BJ (cell line): Measurements from ENCODE around the gene ELMO3. TPM values are rescaled to one million over a fixed set of nuclear protein-coding genes. Genes with fewer than 3 reads are reported as not detected.

Source experiments
- CTCF ChIA-PET: fragments of 350-600 bp; formaldehyde crosslinking; extraction: SDS; loops from one replicate; lab custom pipeline; 2021; ENCODE audit warnings: antibody characterized with exemption, inconsistent platforms; lab: Yijun Ruan, JAX
- POLR2A ChIA-PET: fragments of 300-600 bp; sonication (Branson Sonifier 250); formaldehyde crosslinking; extraction: SDS; loops from one replicate; lab custom pipeline; 2021; ENCODE audit warnings: antibody characterized with exemption; lab: Charles Lee
- DNase-seq: peaks from one replicate; pipeline ENCODE4 v3.0.0-alpha.2; 2011; ENCODE audit warnings: low read depth
- H3K27me3 ChIP-seq: 2 replicates; pipeline ENCODE4 v1.6.0; 2011; ENCODE audit warnings: low read length; ENCODE audit not compliant: control insufficient read depth, insufficient read depth
- H3K36me3 ChIP-seq: 2 replicates; pipeline ENCODE4 v1.5.1; 2011; ENCODE audit warnings: low read length; ENCODE audit not compliant: control insufficient read depth, insufficient read depth
- H3K4me3 ChIP-seq: 2 replicates; pipeline ENCODE4 v1.5.1; 2011; ENCODE audit warnings: low read depth, mild to moderate bottlenecking, control low read depth, low read length
- CTCF ChIP-seq: IDR thresholded peaks from 2 replicates; pipeline ENCODE4 v1.5.1; 2011; ENCODE audit warnings: low read depth, mild to moderate bottlenecking, control low read depth, inconsistent platforms, low read length, moderate library complexity; ENCODE audit not compliant: insufficient read depth
- polyA plus RNA-seq: library from polyadenylated mRNA; depleted of rRNA; stranded (reverse); fragments of >200 nt; gene quantifications from 2 replicates; pipeline ENCODE4 v1.2.3, GENCODE V29; 2011

ELMO3 gene
- polyA plus RNA-seq, 1 experiment = 0.97 TPM

GRCh38 chr16:67193536-67193935 lies 5.4 kb upstream of the ELMO3 start:
- H3K27me3 ChIP-seq = no peaks in the 10 kb centered on the region
- DNase-seq = no peak
- ChIA-PET POLR2A (no interaction called here), CTCF (interaction anchor here (0.8 to 1.5 kb wide), 2 partner anchors 33 to 51 kb away, joined by 3 to 4 read pairs; no protein-coding TSS in a partner anchor)
- no peak for TF ChIP-seq CTCF
- H3K4me3 ChIP-seq = no peak overlapping the region; the same call in 1 of the 2 replicates
- H3K36me3 ChIP-seq = peaks cover 29% of the 10 kb centered on the region

GRCh38 chr16:67194260-67194659 lies 4.7 kb upstream of the ELMO3 start:
- Histone ChIP-seq H3K4me3 (no peak overlapping the region), H3K36me3 (peaks cover 31% of the 10 kb centered on the region), H3K27me3 (no peaks in the 10 kb centered on the region)
- CTCF ChIA-PET = interaction anchor here (1.5 kb wide), 1 partner anchor 33 kb away, joined by 4 read pairs; no protein-coding TSS in a partner anchor
- POLR2A ChIA-PET = no interaction called here
- no peak for TF ChIP-seq CTCF
- DNase-seq = no peak

GRCh38 chr16:67195676-67196075 lies 3.3 kb upstream of the ELMO3 start:
- no peak for DNase-seq
- Histone ChIP-seq H3K4me3 (no peak overlapping the region), H3K36me3 (peaks cover 33% of the 10 kb centered on the region), H3K27me3 (no peaks in the 10 kb centered on the region)
- TF ChIP-seq CTCF = no peak
- CTCF ChIA-PET = interaction anchor here (1.0 kb wide), 1 partner anchor 10 kb away, joined by 3 read pairs; no protein-coding TSS in a partner anchor
- POLR2A ChIA-PET = interaction anchor here (0.7 kb wide), 1 partner anchor 1065 kb away, joined by 3 read pairs; no protein-coding TSS in a partner anchor

- CTCF ChIA-PET = interaction anchor here (1.4 to 2.9 kb wide), 3 partner anchors 9 to 243 kb away, joined by 5 to 9 read pairs (median 7); no protein-coding TSS in a partner anchor
- no peak for TF ChIP-seq CTCF
- no peaks in the 10 kb centered on the region for H3K27me3 ChIP-seq
- H3K4me3 ChIP-seq = no peak overlapping the region
- DNase-seq = no peak
- POLR2A ChIA-PET = no interaction called here
- peaks cover 36% of the 10 kb centered on the region for H3K36me3 ChIP-seq
These were observed 2.0 kb upstream of the ELMO3 start for GRCh38 chr16:67196881-67197280.

- H3K4me3 ChIP-seq = no peak overlapping the region
- TF ChIP-seq CTCF = no peak
- POLR2A ChIA-PET = no interaction called here
- no peaks in the 10 kb centered on the region for H3K27me3 ChIP-seq
- CTCF ChIA-PET = interaction anchor here (0.8 to 2.9 kb wide), 11 partner anchors 10 to 244 kb away, joined by 3 to 10 read pairs (median 4); partner anchors contain the start of gene FHOD1
- peaks cover 37% of the 10 kb centered on the region for H3K36me3 ChIP-seq
- no peak for DNase-seq
These were observed 1.2 kb upstream of the ELMO3 start for GRCh38 chr16:67197704-67198103.
